ENCODE data around the gene ADAMTS17.
A peak's percentile ranks its signal among the peaks of the same experiment; 100 is the strongest.

ADAMTS17 gene

DNA sequence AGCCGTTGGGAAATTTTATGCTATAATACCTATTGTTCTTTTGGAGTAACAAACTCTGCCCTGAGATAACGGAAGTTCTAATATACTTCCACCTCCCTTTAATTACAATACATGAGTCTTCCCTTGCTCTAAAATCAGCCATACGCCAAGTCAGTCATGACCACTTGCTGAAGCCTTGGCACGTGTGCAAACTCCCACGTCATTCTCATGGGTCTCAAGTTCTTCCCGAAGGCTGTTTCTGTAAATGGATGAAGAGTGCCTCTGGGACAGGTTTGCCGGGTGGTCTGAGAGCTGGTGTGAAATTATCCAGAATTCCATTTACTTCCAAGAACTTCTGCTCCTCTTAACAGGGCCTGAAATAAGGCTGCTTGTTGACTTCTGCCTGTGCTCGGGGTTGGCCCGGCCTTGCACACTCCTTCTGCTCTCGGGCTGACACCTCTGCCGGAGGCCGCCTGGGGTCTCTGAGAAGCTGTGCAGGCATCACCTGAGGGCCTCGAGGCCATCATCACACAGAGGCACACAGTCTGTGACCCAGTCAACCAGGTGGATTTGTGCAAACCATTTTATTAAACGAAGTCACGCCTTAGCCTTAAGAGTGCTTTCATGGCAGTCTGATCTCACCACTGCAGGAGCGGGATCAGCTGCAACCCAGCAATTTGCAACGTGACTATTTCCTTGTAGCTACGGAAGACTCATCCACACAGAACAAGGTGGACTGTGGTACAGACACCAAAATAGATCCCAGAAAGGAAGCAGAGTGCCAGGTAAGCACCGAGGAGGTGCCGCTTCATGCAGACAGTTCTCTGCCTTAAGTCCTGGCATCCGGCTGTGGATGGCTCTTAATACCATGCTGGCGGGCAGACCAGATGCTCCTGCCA, 120.1 kb downstream of the ADAMTS17 start:
- no peak for DNase-seq (ENCODE audit: low spot score)

DNA sequence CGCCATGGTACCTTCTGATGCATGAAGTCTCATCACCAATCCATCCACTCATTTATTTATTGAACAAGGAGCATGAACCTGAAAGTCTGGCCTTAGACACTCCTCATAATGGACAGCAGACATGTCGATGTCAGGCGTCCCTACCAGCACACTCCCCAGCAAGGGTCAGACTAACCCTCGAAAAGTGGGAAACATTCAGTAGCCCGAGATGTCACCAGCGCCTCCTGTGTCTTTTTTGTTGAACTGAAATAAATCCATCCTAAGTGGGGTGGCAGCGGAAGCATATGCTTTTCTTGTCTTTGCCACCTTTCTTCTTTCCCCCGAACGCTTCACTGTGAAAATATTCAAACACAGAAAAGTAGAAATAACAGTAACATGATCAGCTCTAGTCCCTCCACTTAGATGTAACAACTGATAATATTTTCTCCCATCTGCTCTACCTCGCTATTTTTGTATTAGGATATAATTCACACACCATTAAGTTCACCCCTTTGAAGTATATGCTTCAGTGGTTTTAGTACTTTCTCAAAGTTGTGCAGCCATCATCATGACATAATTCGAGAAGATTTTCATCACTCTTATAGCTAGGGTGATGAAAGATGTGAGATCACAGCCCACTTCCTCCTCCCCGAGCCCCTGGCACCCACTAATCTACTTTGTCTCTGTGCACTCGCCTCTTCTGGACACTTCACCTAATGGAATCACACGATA, 121.6 kb downstream of the ADAMTS17 start:
- no peak for DNase-seq (ENCODE audit: low spot score)

- DNase-seq (ENCODE audit: low spot score), result no peak
Observed at GRCh38 chr15:100218434-100218833, 123.3 kb downstream of the ADAMTS17 start.

- DNase-seq (ENCODE audit: low spot score), result no peak
Observed at GRCh38 chr15:100216182-100216581, 125.6 kb downstream of the ADAMTS17 start.

- no peak for DNase-seq (ENCODE audit: low spot score)
Observed at GRCh38 chr15:100215843-100216169, 126.0 kb downstream of the ADAMTS17 start.

DNA sequence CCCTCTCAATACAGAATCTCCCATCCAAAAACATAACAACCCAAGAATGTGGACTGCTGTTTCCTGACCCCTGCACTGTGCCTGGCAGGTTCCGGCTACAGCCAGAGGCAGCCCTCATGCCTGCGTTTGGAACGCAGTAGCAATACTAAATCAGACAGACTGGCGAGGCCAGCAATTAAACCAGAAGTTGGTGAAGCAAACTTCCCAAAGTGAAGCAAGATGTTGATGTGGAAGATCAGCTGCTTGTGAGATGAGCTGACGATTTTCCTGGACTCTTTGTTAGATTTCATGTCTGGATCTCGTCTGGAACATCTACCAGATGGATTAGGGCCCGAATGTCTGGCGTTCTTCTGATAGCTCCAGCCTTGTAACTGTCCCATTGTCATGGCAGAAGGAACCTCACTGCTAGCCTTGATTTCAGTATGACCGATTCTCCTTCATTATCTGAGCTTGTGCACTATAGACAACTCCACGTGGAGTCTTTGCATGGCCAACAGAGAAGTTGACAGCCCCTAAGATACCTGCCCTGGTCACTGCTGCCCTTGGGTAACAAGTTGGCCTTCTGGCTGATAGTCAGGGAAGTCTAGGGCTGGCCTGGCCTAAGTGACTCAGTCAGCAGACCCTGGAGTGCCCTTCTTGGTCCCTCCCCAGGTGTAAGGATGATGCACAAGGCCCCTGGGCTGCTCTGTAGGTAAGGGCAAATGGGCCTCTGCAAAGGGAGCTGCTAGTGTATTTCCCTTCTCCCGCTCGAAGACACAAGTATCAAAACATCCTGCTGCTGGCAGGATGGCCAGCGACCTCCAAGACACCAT, 126.5 kb downstream of the ADAMTS17 start:
- no peak for DNase-seq (ENCODE audit: low spot score)

DNA sequence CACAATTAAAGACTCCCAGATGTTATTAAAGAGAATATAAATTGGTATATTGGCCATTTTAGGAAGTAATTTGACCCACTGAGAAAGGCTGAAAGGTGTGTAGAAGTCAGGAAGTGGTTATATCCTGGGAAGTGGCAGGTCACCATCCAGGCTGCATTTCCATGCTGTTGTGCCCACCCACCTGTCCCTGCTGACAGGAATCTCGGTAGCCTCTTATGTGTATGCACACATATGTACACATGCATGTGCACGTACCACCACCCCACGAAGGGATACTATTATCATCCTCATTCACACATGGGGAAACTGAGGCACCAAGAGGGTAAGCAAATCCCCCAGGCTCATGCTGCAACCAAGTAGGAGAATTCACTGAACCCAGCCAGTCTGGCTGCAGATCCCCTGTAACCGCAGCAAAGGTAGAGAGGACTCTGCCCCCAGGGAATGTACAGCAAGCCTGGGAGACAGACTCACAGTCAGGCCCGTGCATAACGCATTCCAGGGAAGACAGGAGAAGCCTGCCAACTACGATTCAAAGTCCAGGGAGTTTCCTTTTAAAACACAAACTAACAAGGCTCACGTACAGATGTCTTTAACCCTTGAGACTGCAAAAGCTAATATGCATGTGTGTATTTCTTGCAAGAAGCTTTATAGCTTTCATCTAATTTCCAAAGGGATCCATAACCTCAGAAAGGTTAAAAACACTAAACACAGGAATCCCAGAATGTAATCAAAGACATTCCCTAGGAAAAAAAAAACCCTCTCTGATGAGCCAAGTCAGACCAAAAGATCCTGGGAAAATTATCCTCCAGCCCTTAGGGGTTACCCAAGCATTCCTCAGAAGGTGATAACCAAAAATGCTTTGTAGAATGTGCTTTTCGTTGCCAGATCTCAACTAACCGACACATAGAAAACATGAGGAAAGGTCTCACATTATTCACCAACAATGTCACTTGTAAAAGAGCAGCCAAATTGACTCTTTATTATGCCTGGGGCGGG, 129.6 kb downstream of the ADAMTS17 start:
- no peak for DNase-seq (ENCODE audit: low spot score)

DNA sequence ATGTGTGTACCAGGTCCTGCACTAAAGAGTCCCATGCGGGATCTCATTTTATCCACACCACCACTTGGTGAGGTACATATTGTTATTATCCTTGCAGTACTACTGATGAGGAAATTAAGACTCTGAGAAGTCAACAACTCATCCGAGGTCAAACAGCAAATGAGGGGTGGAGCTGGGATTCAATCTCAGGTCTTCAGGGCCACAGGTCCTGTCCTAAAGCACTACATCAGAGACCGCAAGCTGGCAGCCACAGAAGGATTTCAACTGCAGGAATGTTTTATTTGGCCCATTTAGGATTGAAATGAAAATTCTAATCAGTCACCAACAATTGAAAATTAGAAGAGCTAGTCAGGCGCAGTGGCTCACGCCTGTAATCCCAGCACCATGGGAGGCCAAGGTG, 131.4 kb downstream of the ADAMTS17 start:
- DNase-seq (ENCODE audit: low spot score), result no peak

- DNase-seq (ENCODE audit: low spot score), result no peak
Observed at GRCh38 chr15:100208921-100209603, 132.7 kb downstream of the ADAMTS17 start.

GRCh38 chr15:100207053-100207452, 134.7 kb downstream of the ADAMTS17 start:
- no peak for DNase-seq (ENCODE audit: low spot score)

DNA sequence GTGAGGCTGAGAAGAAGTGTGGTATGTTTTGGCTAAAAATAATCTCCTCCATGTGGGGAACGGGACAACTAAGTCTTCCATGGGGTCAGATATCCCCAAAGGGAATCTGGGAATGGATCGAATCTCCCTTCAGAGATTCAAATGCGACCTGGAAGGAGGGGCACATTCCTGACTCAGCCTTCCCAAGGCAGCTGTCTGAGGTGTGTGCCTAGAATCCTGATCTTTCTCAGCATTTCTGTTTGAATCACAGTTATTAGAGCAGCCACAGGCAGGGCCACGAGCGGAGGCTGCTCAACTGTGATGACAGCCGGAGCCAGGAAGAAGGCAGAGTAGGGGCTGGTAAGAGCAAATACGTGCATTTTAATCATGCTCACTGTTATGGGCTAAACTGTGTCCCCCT, 135.1 kb downstream of the ADAMTS17 start:
- DNase-seq (ENCODE audit: low spot score), result no peak

DNA sequence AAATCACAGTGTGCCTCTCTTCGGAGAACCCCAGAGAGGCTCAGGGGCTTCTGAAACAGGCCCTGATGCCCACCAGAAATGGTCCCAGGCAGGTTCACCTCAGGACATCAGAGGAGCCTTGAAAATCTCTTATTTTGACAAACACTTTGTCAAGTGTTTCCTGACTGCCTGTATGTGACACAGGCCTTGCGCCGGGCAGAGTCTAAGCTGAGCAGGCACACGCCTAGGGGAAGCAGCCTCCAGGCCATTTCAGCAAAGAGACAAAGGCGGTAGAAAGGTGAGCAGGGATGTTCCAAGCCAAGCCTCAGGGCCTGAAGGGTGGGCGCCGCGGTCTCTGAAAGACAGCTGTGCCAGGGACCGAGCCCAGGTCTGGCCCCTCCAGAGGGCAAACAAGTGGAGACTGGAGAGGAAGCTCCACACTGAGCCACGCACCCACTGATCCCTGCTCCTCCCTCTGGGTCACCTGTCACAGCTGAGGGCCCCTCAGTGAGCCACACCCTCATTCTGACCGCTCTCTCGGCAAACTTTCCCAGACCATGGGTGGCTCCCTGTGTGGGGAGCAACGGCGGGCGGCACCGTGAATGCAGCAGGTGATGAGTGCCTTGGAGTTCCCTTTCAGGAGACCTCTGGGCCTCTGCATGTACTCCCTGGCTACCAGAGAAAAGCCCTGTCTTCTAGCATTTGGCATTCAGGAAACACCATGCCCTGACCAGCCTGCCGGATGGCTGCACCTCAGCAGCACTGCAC, 136.1 kb downstream of the ADAMTS17 start:
- no peak for DNase-seq (ENCODE audit: low spot score)

- no peak for DNase-seq (ENCODE audit: low spot score)
Observed at GRCh38 chr15:100204771-100205170, 137.0 kb downstream of the ADAMTS17 start.

DNA sequence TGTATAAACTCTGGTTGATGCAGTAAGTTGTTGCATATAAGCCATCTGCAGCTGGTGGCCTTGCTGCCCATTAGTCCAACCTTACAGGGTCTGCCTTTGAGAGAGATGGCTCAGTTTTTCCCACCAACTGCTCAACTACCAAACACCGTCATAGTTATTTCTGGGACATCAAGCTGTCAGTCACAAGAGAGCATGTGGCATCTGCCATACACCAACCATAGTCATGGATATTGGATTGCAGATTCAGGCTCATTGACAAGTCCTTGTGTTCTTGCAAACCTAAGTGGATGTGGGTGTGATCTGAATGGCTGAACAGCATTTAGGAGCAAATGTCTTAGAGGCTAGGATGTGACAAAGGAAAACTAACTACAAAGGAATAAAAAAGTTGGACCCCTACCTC, 137.6 kb downstream of the ADAMTS17 start:
- no peak for DNase-seq (ENCODE audit: low spot score)

DNA sequence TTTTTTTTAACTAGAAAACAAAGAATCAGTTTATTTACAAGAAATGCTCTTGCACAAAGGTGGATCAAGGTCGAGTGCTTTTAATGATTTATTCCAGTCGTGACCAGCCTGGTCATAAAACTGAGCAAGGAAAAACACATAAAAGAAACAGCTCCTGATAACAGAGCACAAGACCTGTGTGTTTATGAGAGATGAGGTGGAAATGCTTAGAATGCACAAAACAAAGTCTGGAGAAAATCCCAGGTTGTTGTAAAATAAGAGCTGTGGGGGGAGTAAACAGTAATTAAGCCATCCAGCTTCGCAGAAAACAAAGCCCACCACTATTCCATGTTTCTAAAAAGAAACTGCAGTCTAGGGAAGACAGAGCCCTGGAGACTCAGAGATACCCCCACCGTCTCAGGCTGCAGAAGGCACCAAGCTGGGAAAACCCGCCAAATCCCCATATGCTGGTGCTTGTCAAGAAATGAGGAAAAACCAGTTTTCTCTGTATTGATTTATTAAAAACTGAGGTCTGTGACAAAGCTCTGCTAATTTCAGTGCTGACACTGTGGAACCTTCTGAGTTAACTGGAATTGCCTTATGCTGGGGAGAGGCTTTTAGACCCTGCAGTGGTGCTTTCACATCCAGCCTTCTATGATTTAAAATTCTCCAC, 139.3 kb downstream of the ADAMTS17 start:
- peak; percentile 12 for DNase-seq (ENCODE audit: low spot score)

DNA sequence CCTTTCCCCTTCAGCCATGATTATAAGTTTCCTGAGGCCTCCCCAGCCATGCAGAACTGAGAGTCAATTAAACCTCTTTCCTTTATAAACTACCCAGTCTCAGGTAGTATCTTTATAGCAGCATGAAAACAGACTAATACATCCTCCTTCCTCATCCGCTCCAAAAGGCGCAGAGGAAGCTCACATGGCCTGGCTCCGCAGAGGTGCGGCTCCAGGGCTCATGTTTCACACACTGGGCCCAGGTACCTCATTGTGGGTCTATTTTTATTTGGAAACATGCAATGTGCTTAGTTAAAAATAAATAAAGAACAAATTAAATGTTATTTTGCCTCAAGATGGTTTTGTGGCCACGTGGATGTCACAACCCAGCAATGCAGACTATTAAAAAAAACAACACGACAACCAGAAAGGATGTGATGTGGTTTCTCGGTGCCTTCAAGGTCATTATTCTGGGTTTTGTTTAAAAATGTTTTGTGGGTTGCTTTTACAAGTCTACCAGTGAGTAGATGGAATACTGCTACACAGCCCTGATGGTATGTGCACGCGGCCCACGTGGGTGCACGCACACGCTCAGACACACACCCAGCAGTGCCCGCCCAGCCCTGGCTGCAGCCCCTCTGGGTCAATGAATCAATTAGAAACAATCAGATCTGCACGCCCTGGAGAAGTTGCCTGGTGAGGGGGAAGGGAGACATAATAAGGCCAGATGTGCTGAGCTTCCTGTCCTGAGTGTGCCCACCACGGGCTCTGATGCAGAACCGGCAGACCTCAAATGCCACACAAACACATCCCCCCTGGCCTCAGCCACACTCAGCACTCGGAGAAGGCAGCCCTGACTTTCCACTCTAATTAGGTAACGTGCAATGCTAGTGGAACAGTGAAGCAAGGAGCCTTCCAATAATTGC, 140.1 kb downstream of the ADAMTS17 start:
- DNase-seq (ENCODE audit: low spot score), result peak; percentile 64

- peak; percentile 63 for DNase-seq (ENCODE audit: low spot score)
Observed at GRCh38 chr15:100200287-100200880, 141.4 kb downstream of the ADAMTS17 start.

DNA sequence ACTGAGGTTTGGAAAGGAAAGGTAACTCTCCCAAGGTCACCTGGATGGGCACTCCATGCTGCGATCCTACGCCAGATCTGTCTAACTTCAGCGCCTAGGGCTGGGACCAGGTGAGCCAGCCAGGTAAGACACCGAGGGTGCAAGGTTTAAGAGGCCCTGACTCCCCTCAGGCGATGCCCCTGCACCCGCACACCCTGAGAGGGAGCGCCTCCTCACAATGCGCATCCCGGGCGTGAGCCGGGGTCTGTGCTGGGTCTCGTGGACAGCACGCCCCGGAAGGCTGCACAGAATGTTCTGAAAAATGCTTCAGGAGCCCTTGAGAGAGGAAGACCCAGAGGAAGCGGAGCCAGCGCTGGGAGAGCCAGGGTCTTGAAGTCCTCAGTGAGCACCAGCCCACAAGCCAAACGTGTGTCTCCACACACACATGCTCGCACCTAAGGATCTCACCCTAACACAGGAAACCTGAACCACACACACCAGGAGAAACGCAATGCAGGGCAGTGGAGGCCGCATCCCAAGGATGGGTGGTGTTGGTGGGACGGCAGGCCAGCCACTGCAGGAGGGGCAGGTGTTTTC, 142.0 kb downstream of the ADAMTS17 start:
- peak; percentile 42 for DNase-seq (ENCODE audit: low spot score)
